Breast epithelium (tissue), 4 donors: ENCODE measurements around the gene FAM89B. TPM values are rescaled to one million over a fixed set of nuclear protein-coding genes. Genes with fewer than 3 reads are reported as not detected.

ENCODE experiments used
- DNase-seq, 2 donors: peaks; one replicate each; pipeline ENCODE4 v3.0.0-alpha.2; 2019; ENCODE audit warnings: low spot score in 2 of 2
- H3K27ac ChIP-seq, 2 donors: fragments of 200-600 bp; sonication (generic) in 1 of 2; one replicate each; pipeline ENCODE4 v1.5.1; 2016 to 2019; ENCODE audit warnings: mild to moderate bottlenecking in 1 of 2
- H3K27me3 ChIP-seq, 2 donors: fragments of 200-600 bp; sonication (generic) in 1 of 2; one replicate each; pipeline versions ENCODE4 v1.5.1 to v1.6.0; 2017 to 2019; ENCODE audit warnings: control low read depth in 1 of 2, mild to moderate bottlenecking in 1 of 2
- H3K36me3 ChIP-seq: fragments of 200-600 bp; one replicate; pipeline ENCODE4 v1.5.1; 2019
- H3K4me1 ChIP-seq, 2 donors: fragments of 200-600 bp; sonication (generic); one replicate each; pipeline ENCODE4 v1.5.1; 2016 to 2019; ENCODE audit warnings: control low read depth in 1 of 2
- H3K4me3 ChIP-seq, 3 donors: fragments of 200-600 bp; sonication (generic); 1 replicate in 2 of 3; 2 replicates in 1 of 3; pipeline ENCODE4 v1.5.1; 2016 to 2019; ENCODE audit warnings: mild to moderate bottlenecking in 3 of 3, moderate library complexity in 2 of 3
- H3K9me3 ChIP-seq, 2 donors: fragments of 200-600 bp; sonication (generic) in 1 of 2; one replicate each; pipeline ENCODE4 v1.5.1; 2016 to 2019; ENCODE audit warnings: control low read depth in 1 of 2
- POLR2A ChIP-seq: fragments of 450-650 bp; IDR thresholded peaks from one replicate; pipeline ENCODE4 v1.6.1; 2016; ENCODE audit warnings: antibody characterized with exemption, mild to moderate bottlenecking, moderate library complexity
- POLR2AphosphoS5 ChIP-seq, 3 donors: sonication (generic); formaldehyde crosslinking; IDR thresholded peaks; one replicate each; pipeline ENCODE4 v1.6.1; 2017; ENCODE audit warnings: antibody characterized with exemption in 3 of 3
- intact Hi-C: fragments of 100-400 bp; cut with DNase I; formaldehyde crosslinking; loops from one replicate; pipeline ENCODE4 v1.15.1; 2023; ENCODE audit warnings: low total_unique reads
- total RNA-seq, 3 donors: library from RNA; depleted of rRNA; stranded (reverse); fragments of >200 nt; gene quantifications; one replicate each; pipeline ENCODE4 v1.1.0, GENCODE V29; 2016
- TF ChIP-seq, protein P1 (sequence below), 3 donors: fragments of 450-650 bp; IDR thresholded peaks; one replicate each; pipeline ENCODE4 v1.5.1; 2016 to 2017; ENCODE audit warnings: antibody characterized with exemption in 3 of 3, mild to moderate bottlenecking in 3 of 3, moderate library complexity in 3 of 3

FAM89B gene
- total RNA-seq, 3 donors from 2014 or later, result 37.4 to 51.4 (median 40.8) TPM

DNA sequence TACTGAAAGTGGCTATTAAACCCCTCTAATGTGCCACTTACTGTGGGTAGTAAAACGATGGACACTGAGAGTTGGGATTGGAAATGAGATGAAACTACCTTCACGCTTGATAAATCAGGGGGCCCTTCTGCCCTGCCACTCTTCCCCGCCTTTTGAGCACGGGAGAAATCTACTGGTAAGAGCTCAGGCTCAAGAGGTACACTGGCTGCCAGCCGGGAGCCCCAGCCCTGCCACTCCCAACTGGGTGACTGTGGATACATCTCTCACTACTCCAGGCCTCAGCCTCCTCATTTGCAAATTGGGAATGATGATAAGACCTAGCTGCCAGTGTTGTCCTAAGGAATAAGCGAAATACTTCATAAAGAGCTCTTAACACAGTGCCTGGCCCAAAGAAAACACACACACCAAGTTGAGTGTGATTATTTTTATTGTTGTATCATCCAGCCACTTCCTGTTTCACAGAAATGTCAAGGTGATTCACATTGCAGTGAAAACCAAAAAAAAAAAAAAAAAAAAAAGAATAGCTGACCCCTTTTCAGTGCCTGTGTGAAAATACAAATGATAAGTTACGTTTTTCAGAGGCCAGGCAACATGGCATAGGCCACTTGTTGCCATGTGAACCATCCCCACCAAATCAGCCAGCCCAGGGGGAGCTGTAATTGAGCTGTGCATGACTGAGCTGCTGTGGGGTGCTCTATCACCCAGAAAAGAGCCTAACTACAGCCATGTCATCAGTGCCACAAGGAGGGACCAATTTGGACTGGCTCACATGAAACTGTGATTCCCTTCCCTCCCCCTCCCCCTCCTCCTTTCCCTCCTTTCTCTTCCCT is 6.5 kb upstream of the FAM89B start:
- Histone ChIP-seq H3K4me3 (no peak overlapping the region), H3K4me1 (peaks cover 10 to 18% of the 10 kb centered on the region in 2 donors), H3K27ac (peak overlapping the region in 1 of 2 donors; percentile 46), H3K27me3 (no peaks in the 10 kb centered on the region), H3K36me3 (no peaks in the 10 kb centered on the region), H3K9me3 (no peaks in the 10 kb centered on the region)
- TF ChIP-seq POLR2AphosphoS5 (IDR thresholded peaks at IDR 0.05) (no peak), POLR2A (no peak)
- TF ChIP-seq, protein P1, sequence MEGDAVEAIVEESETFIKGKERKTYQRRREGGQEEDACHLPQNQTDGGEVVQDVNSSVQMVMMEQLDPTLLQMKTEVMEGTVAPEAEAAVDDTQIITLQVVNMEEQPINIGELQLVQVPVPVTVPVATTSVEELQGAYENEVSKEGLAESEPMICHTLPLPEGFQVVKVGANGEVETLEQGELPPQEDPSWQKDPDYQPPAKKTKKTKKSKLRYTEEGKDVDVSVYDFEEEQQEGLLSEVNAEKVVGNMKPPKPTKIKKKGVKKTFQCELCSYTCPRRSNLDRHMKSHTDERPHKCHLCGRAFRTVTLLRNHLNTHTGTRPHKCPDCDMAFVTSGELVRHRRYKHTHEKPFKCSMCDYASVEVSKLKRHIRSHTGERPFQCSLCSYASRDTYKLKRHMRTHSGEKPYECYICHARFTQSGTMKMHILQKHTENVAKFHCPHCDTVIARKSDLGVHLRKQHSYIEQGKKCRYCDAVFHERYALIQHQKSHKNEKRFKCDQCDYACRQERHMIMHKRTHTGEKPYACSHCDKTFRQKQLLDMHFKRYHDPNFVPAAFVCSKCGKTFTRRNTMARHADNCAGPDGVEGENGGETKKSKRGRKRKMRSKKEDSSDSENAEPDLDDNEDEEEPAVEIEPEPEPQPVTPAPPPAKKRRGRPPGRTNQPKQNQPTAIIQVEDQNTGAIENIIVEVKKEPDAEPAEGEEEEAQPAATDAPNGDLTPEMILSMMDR (IDR thresholded peaks at IDR 0.05), result no peak
- intact Hi-C loops, result no loop called here
- DNase-seq, result no peak

DNA sequence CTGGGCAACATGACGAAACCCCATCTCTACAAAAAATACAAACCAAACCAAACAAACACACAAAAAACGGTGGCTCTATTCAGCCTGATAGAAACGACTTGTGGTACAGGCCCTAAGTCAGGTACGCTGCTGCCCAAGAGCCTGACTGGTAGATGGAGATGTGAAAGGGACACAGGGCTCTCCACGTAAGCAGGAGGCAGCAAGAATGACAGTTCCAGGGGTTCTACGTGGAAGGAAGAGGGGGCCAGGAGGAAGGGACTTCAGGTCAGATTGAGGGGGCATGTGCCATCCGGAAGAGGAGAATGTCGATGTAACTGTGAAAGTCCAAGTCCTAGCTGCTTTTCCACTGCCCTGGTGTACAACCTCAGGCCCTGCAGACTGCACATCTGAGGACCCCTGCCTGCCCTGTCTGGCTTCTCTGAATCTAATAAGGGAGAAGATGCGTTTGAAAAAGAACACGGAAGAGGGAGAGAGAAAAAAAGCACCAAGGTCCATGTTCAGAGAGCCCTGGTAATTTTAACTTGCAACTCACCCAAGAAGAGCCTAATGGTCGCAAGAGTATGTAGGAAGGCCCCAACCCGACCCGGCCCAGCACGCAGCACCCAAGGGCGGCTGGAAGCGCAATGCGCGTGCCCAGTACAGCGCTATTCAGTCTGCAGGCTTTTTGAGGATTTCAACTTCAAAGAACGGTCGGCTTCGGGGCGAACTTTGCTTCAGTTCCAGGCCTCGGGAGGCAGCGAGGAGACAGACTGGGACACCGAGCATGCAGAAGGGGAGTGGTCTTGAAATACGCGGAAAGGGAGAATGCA is 3.0 kb upstream of the FAM89B start:
- Histone ChIP-seq H3K36me3 (no peaks in the 10 kb centered on the region), H3K9me3 (no peaks in the 10 kb centered on the region), H3K27ac (peak overlapping the region; percentile 96 to 97), H3K4me1 (peaks cover 24 to 25% of the 10 kb centered on the region in 2 donors), H3K27me3 (no peaks in the 10 kb centered on the region), H3K4me3 (peak overlapping the region; percentile 75 to 91 (median 77))
- intact Hi-C loops, result no loop called here
- TF ChIP-seq, protein P1 (IDR thresholded peaks at IDR 0.05), result no peak
- TF ChIP-seq POLR2AphosphoS5 (IDR thresholded peaks at IDR 0.05), result no peak
- no peak for TF ChIP-seq POLR2A
- no peak for DNase-seq

DNA sequence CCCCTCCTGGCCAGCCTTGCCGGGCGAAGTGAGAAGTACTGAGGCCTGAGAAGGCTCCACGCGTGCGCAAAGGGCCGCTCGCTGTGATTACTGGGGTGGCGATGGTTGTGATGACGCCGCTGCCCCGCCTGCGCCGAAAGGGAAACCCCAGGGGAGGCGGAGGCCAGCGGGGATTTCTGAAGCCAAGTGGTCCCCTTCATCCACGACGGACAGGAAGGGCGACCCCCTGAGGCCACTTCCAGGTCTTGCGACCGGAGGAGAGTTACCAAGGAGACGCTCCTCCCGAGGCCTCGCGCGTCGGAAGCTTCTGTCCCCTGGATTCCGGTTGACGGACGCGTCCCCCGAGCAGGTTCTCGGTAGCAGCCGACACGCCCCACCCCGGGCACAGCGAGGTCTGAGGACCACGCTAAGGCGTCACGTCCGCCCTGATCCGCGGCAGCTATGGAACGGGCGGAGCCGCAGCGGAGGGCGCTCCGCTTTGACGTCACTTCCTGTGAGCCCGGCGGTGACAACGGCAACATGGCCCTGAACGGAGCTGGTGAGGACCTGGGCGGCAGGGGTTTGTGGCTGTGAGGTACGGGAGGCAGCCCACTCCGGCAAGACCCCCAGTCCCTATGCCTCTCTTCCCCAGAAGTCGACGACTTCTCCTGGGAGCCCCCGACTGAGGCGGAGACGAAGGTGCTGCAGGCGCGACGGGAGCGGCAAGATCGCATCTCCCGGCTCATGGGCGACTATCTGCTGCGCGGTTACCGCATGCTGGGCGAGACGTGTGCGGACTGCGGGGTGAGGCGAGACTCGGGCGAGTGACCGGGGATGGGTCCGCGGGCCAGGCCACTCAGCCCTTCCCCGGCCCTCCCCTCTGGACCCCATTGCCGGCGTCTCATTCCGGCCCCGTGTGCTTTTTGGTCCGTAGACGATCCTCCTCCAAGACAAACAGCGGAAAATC is 2.1 kb upstream of the FAM89B start, which contains the start of gene ZNRD2:
Gene ZNRD2 (plus strand): TSS at position 505 of the 946 bp plus-strand sequence. CDS start 15 bp downstream, at position 520.
- peak; percentile 85 for TF ChIP-seq POLR2A
- TF ChIP-seq POLR2AphosphoS5 (IDR thresholded peaks at IDR 0.05), result peak; percentile 92 to 96 (median 96)
- TF ChIP-seq, protein P1 (IDR thresholded peaks at IDR 0.05), result peak in 2 of 3 donors; percentile 30 to 43
- Histone ChIP-seq H3K27ac (peak within 1 kb of the TSS; percentile 96 to 97), H3K27me3 (no peaks in the 10 kb centered on the region), H3K4me1 (peaks cover 29 to 32% of the 10 kb centered on the region in 2 donors), H3K9me3 (no peaks in the 10 kb centered on the region), H3K36me3 (no peaks in the 10 kb centered on the region), H3K4me3 (peak within 1 kb of the TSS; percentile 75 to 91 (median 77))
- intact Hi-C loops, result no loop called here
- DNase-seq, result peak; percentile 96 to 98

DNA sequence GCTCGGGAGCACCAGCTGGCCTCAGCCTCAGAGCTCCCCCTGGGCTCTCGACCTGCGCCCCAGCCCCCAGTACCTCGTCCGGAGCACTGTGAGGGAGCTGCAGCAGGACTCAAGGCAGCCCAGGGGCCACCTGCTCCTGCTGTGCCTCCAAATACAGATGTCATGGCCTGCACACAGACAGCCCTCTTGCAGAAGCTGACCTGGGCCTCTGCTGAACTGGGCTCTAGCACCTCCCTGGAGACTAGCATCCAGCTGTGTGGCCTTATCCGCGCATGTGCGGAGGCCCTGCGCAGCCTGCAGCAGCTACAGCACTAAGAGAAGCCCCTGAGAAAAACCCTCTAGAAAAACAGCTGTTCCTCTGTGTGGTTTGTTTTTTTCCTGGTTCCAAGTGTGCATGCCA is 918 bp upstream of the FAM89B start:
- Histone ChIP-seq H3K36me3 (no peaks in the 10 kb centered on the region), H3K9me3 (no peaks in the 10 kb centered on the region), H3K4me3 (peak overlapping the region; percentile 75 to 91 (median 77)), H3K4me1 (peaks cover 37% of the 10 kb centered on the region in 2 donors), H3K27me3 (no peaks in the 10 kb centered on the region), H3K27ac (peak overlapping the region; percentile 96 to 97)
- intact Hi-C loops, result no loop called here
- no peak for TF ChIP-seq POLR2AphosphoS5 (IDR thresholded peaks at IDR 0.05)
- TF ChIP-seq, protein P1 (IDR thresholded peaks at IDR 0.05), result no peak
- TF ChIP-seq POLR2A, result no peak
- DNase-seq, result no peak
